HCT116 (cell line): ENCODE data around the gene RBP7. TPM values are rescaled to one million over a fixed set of nuclear protein-coding genes. Genes with fewer than 3 reads are reported as not detected.

ENCODE experiments used
- ATAC-seq: fragments of 200-7000 bp; cut with Tn5 transposase; 2 replicates; pipeline ENCODE4 v1.9.1; 2020; ENCODE audit warnings: mild to moderate bottlenecking, moderate library complexity
- BruUV-seq: library from RNA; stranded (reverse); fragments of 400-500 nt; replicated peaks from 2 replicates; lab custom pipeline; 2021; lab: Mats Ljungman, UMichigan
- CTCF ChIA-PET: fragments of 300-600 bp; sonication (Branson Sonifier 250); formaldehyde crosslinking; loops from one replicate; lab custom pipeline; 2021; ENCODE audit warnings: antibody characterized with exemption; lab: Charles Lee
- POLR2A ChIA-PET: fragments of 300-600, 350-600 bp; sonication (Branson Sonifier 250); formaldehyde crosslinking; loops from one replicate; lab custom pipeline; 2021; ENCODE audit warnings: antibody characterized with exemption; lab: Charles Lee
- RAD21 ChIA-PET, 2 experiments: fragments of 300-600 bp; sonication (Branson Sonifier 250); formaldehyde crosslinking; loops; one replicate each; lab custom pipeline; 2023; ENCODE audit warnings: low total read pairs in 2 of 2; ENCODE audit not compliant: uncharacterized antibody in 2 of 2, unreplicated experiment in 2 of 2, low non-redundant PET in 1 of 2; lab: Charles Lee
- DNase-seq: peaks from one replicate; pipeline ENCODE4 v3.0.0-alpha.2; 2010; ENCODE audit warnings: low read depth, low spot score
- H2AFZ ChIP-seq: fragments of 200-600 bp; shearing (Covaris generic), sonication (generic); 2 replicates; pipeline ENCODE4 v1.6.1; 2017; ENCODE audit warnings: low read depth, mixed run types, mixed read lengths, antibody characterized with exemption, low read length; ENCODE audit not compliant: poor library complexity, severe bottlenecking
- H3K27ac ChIP-seq: 2 replicates; pipeline ENCODE4 v1.5.1; 2012; ENCODE audit warnings: low read depth, low read length
- H3K27me3 ChIP-seq: fragments of 200-600 bp; sonication (generic); 2 replicates; pipeline ENCODE4 v1.6.1; 2016; ENCODE audit warnings: mixed run types, low read length, mixed read lengths; ENCODE audit not compliant: insufficient read depth
- H3K36me3 ChIP-seq, 2 experiments: fragments of 200-500 bp in 1 of 2; fragments of 200-600 bp in 1 of 2; sonication (Bioruptor generic) in 1 of 2; sonication (generic) in 1 of 2; 2 replicates each; pipeline versions ENCODE4 v1.5.1 to v1.6.1; 2014 to 2016; ENCODE audit warnings: low read length in 2 of 2, inconsistent platforms in 1 of 2, mixed read lengths in 1 of 2, mixed run types in 1 of 2; ENCODE audit not compliant: insufficient read depth in 2 of 2, control insufficient read depth in 1 of 2
- H3K4me1 ChIP-seq, 2 experiments: fragments of 200-600 bp in 1 of 2; sonication (generic) in 1 of 2; 2 replicates each; pipeline versions ENCODE4 v1.5.1 to v1.6.1; 2012 to 2017; ENCODE audit warnings: low read length in 2 of 2, inconsistent platforms in 1 of 2, mild to moderate bottlenecking in 1 of 2, mixed read lengths in 1 of 2, mixed run types in 1 of 2, moderate library complexity in 1 of 2; ENCODE audit not compliant: insufficient read depth in 2 of 2, control insufficient read depth in 1 of 2
- H3K4me2 ChIP-seq: fragments of 200-600 bp; sonication (generic); 2 replicates; pipeline ENCODE4 v1.6.1; 2017; ENCODE audit warnings: mixed run types, low read length, mixed read lengths
- H3K4me3 ChIP-seq, 2 experiments: fragments of 200-600 bp in 1 of 2; sonication (generic) in 1 of 2; replicated peaks in 1 of 2; 2 replicates each; pipeline ENCODE4 v1.5.1; 2011 to 2016; ENCODE audit warnings: low read length in 2 of 2, control low read depth in 1 of 2, low read depth in 1 of 2, mild to moderate bottlenecking in 1 of 2, mixed read lengths in 1 of 2, mixed run types in 1 of 2
- H3K79me2 ChIP-seq: fragments of 200-600 bp; sonication (generic); 2 replicates; pipeline ENCODE4 v1.6.1; 2017; ENCODE audit warnings: mild to moderate bottlenecking, mixed run types, low read length, moderate library complexity, mixed read lengths; ENCODE audit not compliant: insufficient read depth
- H3K9ac ChIP-seq: fragments of 200-600 bp; sonication (generic); 2 replicates; pipeline ENCODE4 v1.6.1; 2016; ENCODE audit warnings: low read length, mixed read lengths
- H3K9me2 ChIP-seq: fragments of 200-600 bp; sonication (generic), shearing (Covaris generic); 2 replicates; pipeline ENCODE4 v1.6.1; 2017; ENCODE audit warnings: mixed run types, mild to moderate bottlenecking, moderate library complexity; ENCODE audit not compliant: insufficient read depth
- H3K9me3 ChIP-seq, 2 experiments: fragments of 200-500 bp in 1 of 2; fragments of 200-600 bp in 1 of 2; sonication (Bioruptor generic) in 1 of 2; sonication (generic) in 1 of 2; 2 replicates each; pipeline ENCODE4 v1.6.1; 2014 to 2017; ENCODE audit warnings: low read length in 2 of 2, mixed read lengths in 2 of 2, inconsistent platforms in 1 of 2, low read depth in 1 of 2, mild to moderate bottlenecking in 1 of 2, mixed run types in 1 of 2, moderate library complexity in 1 of 2; ENCODE audit not compliant: control insufficient read depth in 1 of 2, insufficient read depth in 1 of 2
- H4K20me1 ChIP-seq: fragments of 200-600 bp; sonication (generic), shearing (Covaris generic); 2 replicates; pipeline ENCODE4 v1.6.1; 2017; ENCODE audit warnings: mixed run types, mild to moderate bottlenecking, moderate library complexity; ENCODE audit not compliant: insufficient read depth
- ATF3 ChIP-seq: IDR thresholded peaks from 2 replicates; pipeline ENCODE4 v1.6.1; 2012
- CBX3 ChIP-seq: IDR thresholded peaks from 2 replicates; pipeline ENCODE4 v1.6.1; 2012; ENCODE audit warnings: low read depth
- EGR1 ChIP-seq: IDR thresholded peaks from 2 replicates; pipeline ENCODE4 v1.6.1; 2012; ENCODE audit warnings: low read depth
- ELF1 ChIP-seq: IDR thresholded peaks from 2 replicates; pipeline ENCODE4 v1.6.1; 2012; ENCODE audit warnings: low read depth, borderline replicate concordance
- EZH2 ChIP-seq: fragments of 200-600 bp; sonication (generic); IDR thresholded peaks from 2 replicates; pipeline ENCODE4 v1.6.1; 2017; ENCODE audit warnings: antibody characterized with exemption, mixed run types
- EZH2phosphoT487 ChIP-seq: fragments of 200-600 bp; IDR thresholded peaks from 2 replicates; pipeline ENCODE4 v1.6.1; 2018; ENCODE audit warnings: antibody characterized with exemption, borderline replicate concordance
- FOSL1 ChIP-seq: IDR thresholded peaks from 2 replicates; pipeline ENCODE4 v1.6.1; 2012; ENCODE audit warnings: low read depth
- MAX ChIP-seq: IDR thresholded peaks from 2 replicates; pipeline ENCODE4 v1.6.1; 2012
- POLR2A ChIP-seq: IDR thresholded peaks from 2 replicates; pipeline ENCODE4 v1.7.0; 2011; ENCODE audit warnings: borderline replicate concordance; ENCODE audit not compliant: insufficient read depth, insufficient read length; ENCODE audit errors: extremely low read depth
- RAD21 ChIP-seq: IDR thresholded peaks from 2 replicates; pipeline ENCODE4 v1.6.1; 2012; ENCODE audit warnings: low read depth, mild to moderate bottlenecking
- YY1 ChIP-seq: IDR thresholded peaks from 2 replicates; pipeline ENCODE4 v1.6.1; 2011; ENCODE audit warnings: low read length, low read depth, moderate library complexity, mild to moderate bottlenecking; ENCODE audit not compliant: insufficient replicate concordance; ENCODE audit errors: extremely low read depth
- ZBTB33 ChIP-seq: IDR thresholded peaks from 2 replicates; pipeline ENCODE4 v1.6.1; 2011; ENCODE audit warnings: mild to moderate bottlenecking, low read length, moderate library complexity; ENCODE audit not compliant: insufficient replicate concordance; ENCODE audit errors: extremely low read depth
- ZNF274 ChIP-seq: fragments of 200-500 bp; sonication (Bioruptor generic); IDR thresholded peaks from 2 replicates; pipeline ENCODE4 v1.6.1; 2014; ENCODE audit warnings: mild to moderate bottlenecking, low read depth, low read length, inconsistent platforms
- intact Hi-C: fragments of 100-400 bp; cut with micrococcal nuclease; formaldehyde crosslinking; loops from 2 replicates; pipeline ENCODE4 v1.10.0; 2022
- total RNA-seq: library from RNA; stranded (reverse); gene quantifications from one replicate; pipeline ENCODE4 v1.2.1, GENCODE V29; 2021; ENCODE audit not compliant: unreplicated experiment

RBP7 gene
- total RNA-seq, 1 experiment from 2014 or later: 45.6 TPM

GRCh38 chr1:9984253-9984652, 12.8 kb upstream of the RBP7 start:
- no peak overlapping the region for H3K4me2 ChIP-seq
- RAD21 ChIA-PET: no interaction called here
- no peaks in the 10 kb centered on the region for H3K27me3 ChIP-seq
- peaks cover 0 to 6% of the 10 kb centered on the region in 2 experiments; a peak in 1 of 4 replicates for H3K36me3 ChIP-seq
- no peaks in the 10 kb centered on the region for H3K9me3 ChIP-seq
- TF ChIP-seq RAD21: no peak
- TF ChIP-seq EGR1: no peak
- no peak for TF ChIP-seq ZBTB33
- no peak for TF ChIP-seq MAX
- no peak for TF ChIP-seq ZNF274
- TF ChIP-seq ATF3: no peak
- TF ChIP-seq EZH2phosphoT487: no peak
- TF ChIP-seq EZH2: no peak
- no peak for TF ChIP-seq ELF1
- TF ChIP-seq POLR2A: no peak
- TF ChIP-seq CBX3: no peak
- TF ChIP-seq FOSL1: no peak
- no peak for TF ChIP-seq YY1
- no TSS peak for BruUV-seq
- ATAC-seq (no peak), DNase-seq (no peak)
- H3K9ac ChIP-seq: no peak overlapping the region
- H4K20me1 ChIP-seq: no peaks in the 10 kb centered on the region
- POLR2A ChIA-PET: no interaction called here
- H3K79me2 ChIP-seq: no peaks in the 10 kb centered on the region
- no peak overlapping the region for H3K4me3 ChIP-seq
- no peak overlapping the region for H2AFZ ChIP-seq
- intact Hi-C loops: no loop called here
- CTCF ChIA-PET: no interaction called here
- H3K27ac ChIP-seq: no peak overlapping the region
- no peaks in the 10 kb centered on the region for H3K9me2 ChIP-seq
- H3K4me1 ChIP-seq: no peaks in the 10 kb centered on the region
